BE2C (cell line): ENCODE results near the gene JMJD6.

Source experiments
- DNase-seq: peaks from one replicate; pipeline ENCODE4 v3.0.0-alpha.2; 2020
- H3K27me3 ChIP-seq: fragments of 250-450 bp; sonication (Bioruptor Pico); 2 replicates; pipeline ENCODE4 v1.5.1; 2020; ENCODE audit warnings: mild to moderate bottlenecking
- H3K36me3 ChIP-seq: fragments of 250-450 bp; sonication (Bioruptor Pico); 2 replicates; pipeline ENCODE4 v1.5.1; 2020; ENCODE audit warnings: mild to moderate bottlenecking
- H3K4me1 ChIP-seq: fragments of 250-450 bp; sonication (Bioruptor Pico); 2 replicates; pipeline ENCODE4 v1.5.1; 2020
- H3K4me3 ChIP-seq: 2 replicates; pipeline ENCODE4 v1.5.1; 2011; ENCODE audit warnings: low read depth, low read length
- H3K9me3 ChIP-seq: fragments of 250-450 bp; sonication (Bioruptor Pico); 2 replicates; pipeline ENCODE4 v1.5.1; 2020
- CTCF ChIP-seq: IDR thresholded peaks from 2 replicates; pipeline ENCODE4 v1.5.1; 2012; ENCODE audit warnings: mild to moderate bottlenecking, low read depth, low read length

Gene JMJD6

GRCh38 chr17:76688165-76688622 lies 38.2 kb downstream of the JMJD6 start:
- no peaks in the 10 kb centered on the region for H3K9me3 ChIP-seq
- H3K27me3 ChIP-seq: no peaks in the 10 kb centered on the region
- H3K4me3 ChIP-seq: no peak overlapping the region
- no peak for TF ChIP-seq CTCF
- H3K4me1 ChIP-seq: peaks cover 28% of the 10 kb centered on the region
- H3K36me3 ChIP-seq: peaks cover 36% of the 10 kb centered on the region
- DNase-seq: no peak

- TF ChIP-seq CTCF: no peak
- Histone ChIP-seq H3K4me3 (no peak overlapping the region), H3K36me3 (peaks cover 37% of the 10 kb centered on the region), H3K27me3 (no peaks in the 10 kb centered on the region), H3K9me3 (no peaks in the 10 kb centered on the region), H3K4me1 (peaks cover 35% of the 10 kb centered on the region)
- DNase-seq: no peak
Observed at GRCh38 chr17:76687298-76688164, 38.9 kb downstream of the JMJD6 start.

GRCh38 chr17:76686538-76687297 lies 39.7 kb downstream of the JMJD6 start:
- Histone ChIP-seq H3K27me3 (no peaks in the 10 kb centered on the region), H3K4me1 (peaks cover 43% of the 10 kb centered on the region), H3K9me3 (no peaks in the 10 kb centered on the region), H3K4me3 (no peak overlapping the region), H3K36me3 (peaks cover 37% of the 10 kb centered on the region)
- no peak for DNase-seq
- no peak for TF ChIP-seq CTCF

- no peak for TF ChIP-seq CTCF
- Histone ChIP-seq H3K4me1 (peaks cover 49% of the 10 kb centered on the region), H3K36me3 (peaks cover 32% of the 10 kb centered on the region), H3K9me3 (no peaks in the 10 kb centered on the region), H3K27me3 (no peaks in the 10 kb centered on the region), H3K4me3 (no peak overlapping the region)
- DNase-seq: no peak
Observed at GRCh38 chr17:76685846-76686245, 40.6 kb downstream of the JMJD6 start.

- H3K9me3 ChIP-seq: no peaks in the 10 kb centered on the region
- H3K4me1 ChIP-seq: peaks cover 51% of the 10 kb centered on the region
- TF ChIP-seq CTCF: no peak
- H3K27me3 ChIP-seq: no peaks in the 10 kb centered on the region
- DNase-seq: no peak
- peaks cover 36% of the 10 kb centered on the region for H3K36me3 ChIP-seq
- H3K4me3 ChIP-seq: no peak overlapping the region
Observed at GRCh38 chr17:76685366-76685765, 41.0 kb downstream of the JMJD6 start.
